Left lung (tissue), 10 donors: ENCODE results near the gene SLC23A2. TPM values are rescaled to one million over a fixed set of nuclear protein-coding genes. Genes with fewer than 3 reads are reported as not detected.

Experiments
- ATAC-seq: fragments of 200-7000 bp; cut with Tn5 transposase; one replicate; pipeline ENCODE4 v1.9.1; 2020; ENCODE audit warnings: moderate library complexity
- DNase-seq, 4 donors: peaks; one replicate each; pipeline ENCODE4 v3.0.0-alpha.2; 2013 to 2020
- H3K27ac ChIP-seq, 2 donors: fragments of 200-600 bp; sonication (generic) in 1 of 2; one replicate each; pipeline versions ENCODE4 v1.5.0 to v1.8.0; 2020 to 2021
- H3K27me3 ChIP-seq, 2 donors: fragments of 200-600 bp; sonication (generic) in 1 of 2; one replicate each; pipeline versions ENCODE4 v1.5.0 to v1.8.0; 2020 to 2021
- H3K36me3 ChIP-seq, 2 donors: fragments of 200-600 bp; sonication (generic) in 1 of 2; one replicate each; pipeline versions ENCODE4 v1.5.0 to v1.8.0; 2020 to 2021
- H3K4me1 ChIP-seq, 2 donors: fragments of 200-600 bp; one replicate each; pipeline ENCODE4 v1.8.0; 2021
- H3K4me3 ChIP-seq, 2 donors: fragments of 200-600 bp; sonication (generic) in 1 of 2; one replicate each; pipeline versions ENCODE4 v1.5.0 to v1.8.0; 2020 to 2021; ENCODE audit warnings: mild to moderate bottlenecking in 1 of 2
- H3K9me3 ChIP-seq, 2 donors: fragments of 200-600 bp; sonication (generic) in 1 of 2; one replicate each; pipeline versions ENCODE4 v1.5.0 to v1.8.0; 2020 to 2021
- intact Hi-C, 2 donors: fragments of 100-400 bp; cut with DNase I; formaldehyde crosslinking; loops; one replicate each; pipeline versions ENCODE4 v1.11.2 to v1.14.2; 2022
- polyA plus RNA-seq, 6 donors: library from polyadenylated mRNA; unstranded; fragments of 120-200 nt; gene quantifications; one replicate each; pipeline ENCODE4 v1.2.1, GENCODE V29; 2013; ENCODE audit not compliant: insufficient read length in 6 of 6
- total RNA-seq, 2 donors: library from RNA; stranded (reverse); fragmentation: NEBNext Ultra II Directional; extraction: Animal tissue kit (Norgen Biotek cat#: 25700); gene quantifications; one replicate each; pipeline ENCODE4 v1.2.1, GENCODE V29; 2021
- TF ChIP-seq, protein P1 (sequence below), 2 donors: fragments of 200-600 bp; sonication (generic) in 1 of 2; IDR thresholded peaks; one replicate each; pipeline versions ENCODE4 v1.5.0 to v1.8.0; 2021; ENCODE audit warnings: antibody characterized with exemption in 2 of 2
- donor health status: DM: no; HTN: yes; CAD: no.
- donor health status: DM: no; HTN: no; CAD: no.

SLC23A2 gene
- total and polyA plus RNA-seq, 8 donors = 15.8 to 27.1 (median 25.9) TPM

DNA sequence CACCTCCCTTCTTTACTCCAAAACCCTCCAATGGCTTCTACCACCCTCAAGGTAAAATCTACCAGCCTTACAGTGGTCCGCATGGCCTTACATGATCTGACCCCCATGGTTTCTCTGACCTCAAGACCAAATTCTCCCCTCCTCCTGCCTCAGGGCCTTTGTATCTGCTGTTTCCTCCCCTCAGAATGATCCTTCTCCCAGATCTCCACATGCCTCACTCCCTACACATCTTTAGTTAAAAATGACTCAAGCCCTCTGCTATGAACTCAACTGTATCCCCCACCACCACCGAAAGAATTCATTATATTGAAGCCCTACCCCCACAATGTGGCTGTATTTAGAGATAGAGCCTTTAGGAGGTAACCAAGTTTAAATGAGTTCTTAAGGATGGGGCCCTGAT, 4.1 kb downstream of the SLC23A2 start:
- DNase-seq = no peak

DNA sequence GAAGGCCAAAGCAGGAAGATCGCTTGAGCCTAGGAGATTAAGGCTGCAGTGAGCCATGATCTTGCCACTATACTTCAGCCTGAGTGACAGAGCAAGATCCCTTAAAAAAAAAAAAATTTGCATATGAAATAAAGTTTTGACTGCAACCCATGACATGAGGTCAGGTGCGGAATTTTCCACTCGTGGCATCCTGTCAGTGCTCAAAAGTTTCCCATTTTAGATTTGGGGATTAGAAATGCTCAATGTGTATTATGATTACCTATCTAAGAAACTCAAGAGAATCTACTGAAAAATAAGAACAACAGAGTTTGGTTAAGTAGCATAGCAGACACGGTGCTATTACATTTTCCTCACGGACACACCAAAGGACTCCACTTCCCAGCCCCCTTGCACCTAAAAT, 11.7 kb downstream of the SLC23A2 start:
- intact Hi-C loops = no loop called here
- Histone ChIP-seq H3K36me3 (no peaks in the 10 kb centered on the region), H3K4me3 (no peak overlapping the region), H3K27me3 (no peaks in the 10 kb centered on the region), H3K27ac (no peak overlapping the region), H3K9me3 (no peaks in the 10 kb centered on the region), H3K4me1 (no peaks in the 10 kb centered on the region)
- TF ChIP-seq, protein P1, sequence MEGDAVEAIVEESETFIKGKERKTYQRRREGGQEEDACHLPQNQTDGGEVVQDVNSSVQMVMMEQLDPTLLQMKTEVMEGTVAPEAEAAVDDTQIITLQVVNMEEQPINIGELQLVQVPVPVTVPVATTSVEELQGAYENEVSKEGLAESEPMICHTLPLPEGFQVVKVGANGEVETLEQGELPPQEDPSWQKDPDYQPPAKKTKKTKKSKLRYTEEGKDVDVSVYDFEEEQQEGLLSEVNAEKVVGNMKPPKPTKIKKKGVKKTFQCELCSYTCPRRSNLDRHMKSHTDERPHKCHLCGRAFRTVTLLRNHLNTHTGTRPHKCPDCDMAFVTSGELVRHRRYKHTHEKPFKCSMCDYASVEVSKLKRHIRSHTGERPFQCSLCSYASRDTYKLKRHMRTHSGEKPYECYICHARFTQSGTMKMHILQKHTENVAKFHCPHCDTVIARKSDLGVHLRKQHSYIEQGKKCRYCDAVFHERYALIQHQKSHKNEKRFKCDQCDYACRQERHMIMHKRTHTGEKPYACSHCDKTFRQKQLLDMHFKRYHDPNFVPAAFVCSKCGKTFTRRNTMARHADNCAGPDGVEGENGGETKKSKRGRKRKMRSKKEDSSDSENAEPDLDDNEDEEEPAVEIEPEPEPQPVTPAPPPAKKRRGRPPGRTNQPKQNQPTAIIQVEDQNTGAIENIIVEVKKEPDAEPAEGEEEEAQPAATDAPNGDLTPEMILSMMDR (IDR thresholded peaks at IDR 0.05) = no peak
- ATAC-seq = no peak
- no peak for DNase-seq

More for the DNA sequence above, 4.1 kb downstream of the SLC23A2 start:
- intact Hi-C loops = no loop called here
- no peak for ATAC-seq
- Histone ChIP-seq H3K4me1 (peaks cover 6 to 36% of the 10 kb centered on the region in 2 donors), H3K27me3 (no peaks in the 10 kb centered on the region), H3K9me3 (no peaks in the 10 kb centered on the region), H3K27ac (no peak overlapping the region), H3K36me3 (no peaks in the 10 kb centered on the region), H3K4me3 (no peak overlapping the region)
- TF ChIP-seq, protein P1 (IDR thresholded peaks at IDR 0.05) = no peak

DNA sequence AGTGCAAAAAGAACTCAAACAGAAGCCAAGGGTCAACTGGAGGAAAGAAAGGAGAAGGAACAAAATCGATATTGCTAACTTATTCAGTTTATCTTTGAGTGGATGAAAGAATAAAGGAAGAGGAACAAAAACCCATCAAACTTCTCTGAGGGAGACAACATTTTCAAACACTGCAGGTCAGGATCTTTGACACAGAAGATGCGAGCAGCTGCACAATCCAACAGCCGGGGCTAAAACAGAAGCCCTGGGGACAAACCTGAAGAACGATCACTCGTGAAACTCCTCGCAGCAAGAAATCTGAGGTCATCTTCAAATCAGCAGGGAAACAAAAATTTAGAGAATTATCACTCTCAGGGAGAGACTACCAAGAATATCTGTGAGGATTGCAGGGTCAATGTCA, 14.2 kb downstream of the SLC23A2 start:
- H3K27me3 ChIP-seq = no peaks in the 10 kb centered on the region
- ATAC-seq = no peak

DNA sequence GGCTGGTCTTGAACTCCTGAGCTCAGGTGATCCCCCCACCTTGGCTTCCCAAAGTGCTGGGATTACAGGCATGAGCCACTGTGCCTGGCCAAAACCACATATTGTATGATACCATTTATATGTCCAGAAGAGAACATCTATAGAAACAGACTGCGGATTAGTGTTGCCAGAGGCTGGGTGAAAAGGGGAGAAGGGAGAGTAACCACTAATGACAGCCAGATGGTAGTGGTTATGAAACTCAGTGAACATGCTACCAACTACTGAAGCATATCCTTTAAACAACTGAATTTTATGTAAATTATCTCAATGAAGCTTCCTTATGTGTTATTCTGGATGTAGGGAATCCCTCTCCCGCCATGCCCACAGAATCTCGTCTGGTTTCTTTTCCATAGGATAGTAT, 15.7 kb downstream of the SLC23A2 start:
- Histone ChIP-seq H3K36me3 (no peaks in the 10 kb centered on the region), H3K27me3 (no peaks in the 10 kb centered on the region), H3K4me1 (no peaks in the 10 kb centered on the region), H3K27ac (no peak overlapping the region), H3K4me3 (no peak overlapping the region), H3K9me3 (no peaks in the 10 kb centered on the region)
- TF ChIP-seq, protein P1 (IDR thresholded peaks at IDR 0.05) = no peak
- no peak for DNase-seq
- intact Hi-C loops = no loop called here
- no peak for ATAC-seq

More for the DNA sequence above, 14.2 kb downstream of the SLC23A2 start:
- no peak for DNase-seq
- TF ChIP-seq, protein P1 (IDR thresholded peaks at IDR 0.05) = no peak
- Histone ChIP-seq H3K9me3 (no peaks in the 10 kb centered on the region), H3K4me3 (no peak overlapping the region), H3K4me1 (no peaks in the 10 kb centered on the region), H3K36me3 (no peaks in the 10 kb centered on the region), H3K27ac (no peak overlapping the region)
- intact Hi-C loops = no loop called here

DNA sequence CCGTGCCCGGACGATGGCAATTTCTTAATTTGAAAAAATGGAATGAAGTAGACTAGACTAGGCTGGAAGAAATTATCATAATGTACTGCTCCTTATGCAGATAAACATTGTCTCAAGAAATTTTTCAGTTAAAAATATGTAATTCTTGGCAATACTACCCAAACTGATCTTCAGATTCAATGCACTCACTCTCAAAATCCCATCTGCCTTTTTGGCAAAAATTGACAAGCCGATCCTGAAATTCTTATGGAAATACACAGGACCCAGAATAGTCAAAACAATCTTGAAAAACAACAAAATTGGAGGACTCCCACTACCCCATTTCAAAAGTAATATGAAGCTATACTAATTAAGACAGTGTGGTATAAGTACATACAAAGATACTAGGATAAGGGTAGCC, 19.0 kb downstream of the SLC23A2 start:
- Histone ChIP-seq H3K27ac (no peak overlapping the region), H3K4me3 (no peak overlapping the region), H3K27me3 (no peaks in the 10 kb centered on the region), H3K4me1 (no peaks in the 10 kb centered on the region), H3K9me3 (no peaks in the 10 kb centered on the region), H3K36me3 (no peaks in the 10 kb centered on the region)
- intact Hi-C loops = no loop called here
- DNase-seq = no peak
- TF ChIP-seq, protein P1 (IDR thresholded peaks at IDR 0.05) = no peak
- ATAC-seq = no peak
